WTC11 (cell line): ENCODE results near the gene PCSK7.

Source experiments
- ATF2 ChIP-seq: sonication (generic); formaldehyde crosslinking; IDR thresholded peaks from 2 replicates; pipeline ENCODE4 v1.8.1; 2022; ENCODE audit warnings: low read depth, missing genetic modification reagents, borderline replicate concordance
- CTCF ChIP-seq: fragments of 200-600 bp; IDR thresholded peaks from 2 replicates; pipeline ENCODE4 v1.8.0; 2022; ENCODE audit warnings: antibody characterized with exemption
- ESRRA ChIP-seq: sonication (generic); formaldehyde crosslinking; IDR thresholded peaks from 2 replicates; pipeline ENCODE4 v1.8.1; 2022; ENCODE audit warnings: mild to moderate bottlenecking, missing genetic modification reagents, borderline replicate concordance
- IRF2 ChIP-seq: sonication (generic); formaldehyde crosslinking; IDR thresholded peaks from 2 replicates; pipeline ENCODE4 v1.8.0; 2022; ENCODE audit warnings: low read depth, missing genetic modification reagents, borderline replicate concordance
- JUN ChIP-seq: sonication (generic); formaldehyde crosslinking; IDR thresholded peaks from 2 replicates; pipeline ENCODE4 v1.8.0; 2023; ENCODE audit warnings: mild to moderate bottlenecking, missing genetic modification reagents
- KAT7 ChIP-seq: sonication (generic); formaldehyde crosslinking; IDR thresholded peaks from 2 replicates; pipeline ENCODE4 v1.8.1; 2023; ENCODE audit warnings: missing genetic modification reagents, mild to moderate bottlenecking, borderline replicate concordance
- USF2 ChIP-seq: sonication (generic); formaldehyde crosslinking; IDR thresholded peaks from 2 replicates; pipeline ENCODE4 v1.8.1; 2023; ENCODE audit warnings: mild to moderate bottlenecking, missing genetic modification reagents, moderate library complexity
- TF ChIP-seq, protein P1 (sequence below): sonication (generic); formaldehyde crosslinking; IDR thresholded peaks from 2 replicates; pipeline ENCODE4 v1.8.1; 2023; ENCODE audit warnings: mild to moderate bottlenecking, missing genetic modification reagents
- TF ChIP-seq, protein P2 (sequence below): fragments of 250-450 bp; sonication (Bioruptor Pico); IDR thresholded peaks from 2 replicates; pipeline ENCODE4 v2.1.2; 2022; ENCODE audit warnings: mild to moderate bottlenecking, moderate library complexity

DNA sequence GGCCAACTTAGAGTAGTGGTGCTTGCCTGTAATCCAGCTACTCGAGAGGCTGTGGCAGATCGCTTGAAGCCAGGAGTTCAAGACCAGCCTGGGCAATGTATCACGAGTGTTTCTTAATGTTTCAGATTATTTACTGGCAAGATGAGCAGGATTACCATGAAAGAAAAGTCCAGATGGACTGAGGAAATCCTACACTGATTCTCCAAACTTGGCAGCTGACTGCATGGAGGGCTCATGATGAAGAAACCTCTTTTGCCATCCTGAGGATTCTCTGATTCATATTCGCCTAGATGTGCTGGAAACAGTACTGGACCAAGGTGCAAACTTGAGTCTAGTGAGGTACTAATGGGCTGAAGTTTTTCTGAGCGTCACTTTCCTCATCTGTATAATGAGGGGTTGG, 56.1 kb downstream of the PCSK7 start:
- TF ChIP-seq IRF2 (CRISPR knock-in tag) (no peak), ESRRA (CRISPR knock-in tag) (no peak), KAT7 (CRISPR knock-in tag) (no peak), CTCF (no peak), USF2 (CRISPR knock-in tag) (no peak), JUN (CRISPR knock-in tag) (no peak), ATF2 (no peak)
- TF ChIP-seq, protein P1, sequence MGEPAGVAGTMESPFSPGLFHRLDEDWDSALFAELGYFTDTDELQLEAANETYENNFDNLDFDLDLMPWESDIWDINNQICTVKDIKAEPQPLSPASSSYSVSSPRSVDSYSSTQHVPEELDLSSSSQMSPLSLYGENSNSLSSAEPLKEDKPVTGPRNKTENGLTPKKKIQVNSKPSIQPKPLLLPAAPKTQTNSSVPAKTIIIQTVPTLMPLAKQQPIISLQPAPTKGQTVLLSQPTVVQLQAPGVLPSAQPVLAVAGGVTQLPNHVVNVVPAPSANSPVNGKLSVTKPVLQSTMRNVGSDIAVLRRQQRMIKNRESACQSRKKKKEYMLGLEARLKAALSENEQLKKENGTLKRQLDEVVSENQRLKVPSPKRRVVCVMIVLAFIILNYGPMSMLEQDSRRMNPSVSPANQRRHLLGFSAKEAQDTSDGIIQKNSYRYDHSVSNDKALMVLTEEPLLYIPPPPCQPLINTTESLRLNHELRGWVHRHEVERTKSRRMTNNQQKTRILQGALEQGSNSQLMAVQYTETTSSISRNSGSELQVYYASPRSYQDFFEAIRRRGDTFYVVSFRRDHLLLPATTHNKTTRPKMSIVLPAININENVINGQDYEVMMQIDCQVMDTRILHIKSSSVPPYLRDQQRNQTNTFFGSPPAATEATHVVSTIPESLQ (CRISPR knock-in tag), result no peak
- TF ChIP-seq, protein P2, sequence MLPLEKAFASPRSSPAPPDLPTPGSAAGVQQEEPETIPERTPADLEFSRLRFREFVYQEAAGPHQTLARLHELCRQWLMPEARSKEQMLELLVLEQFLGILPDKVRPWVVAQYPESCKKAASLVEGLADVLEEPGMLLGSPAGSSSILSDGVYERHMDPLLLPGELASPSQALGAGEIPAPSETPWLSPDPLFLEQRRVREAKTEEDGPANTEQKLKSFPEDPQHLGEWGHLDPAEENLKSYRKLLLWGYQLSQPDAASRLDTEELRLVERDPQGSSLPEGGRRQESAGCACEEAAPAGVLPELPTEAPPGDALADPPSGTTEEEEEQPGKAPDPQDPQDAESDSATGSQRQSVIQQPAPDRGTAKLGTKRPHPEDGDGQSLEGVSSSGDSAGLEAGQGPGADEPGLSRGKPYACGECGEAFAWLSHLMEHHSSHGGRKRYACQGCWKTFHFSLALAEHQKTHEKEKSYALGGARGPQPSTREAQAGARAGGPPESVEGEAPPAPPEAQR (CRISPR knock-in tag), result no peak
